Measurements from ENCODE around the gene A2M. TPM values are rescaled to one million over a fixed set of nuclear protein-coding genes. Genes with fewer than 3 reads are reported as not detected.

Gene A2M
- total and polyA plus RNA-seq, 2 experiments from 2014 or later = 0.92 TPM; not detected in 1

DNA sequence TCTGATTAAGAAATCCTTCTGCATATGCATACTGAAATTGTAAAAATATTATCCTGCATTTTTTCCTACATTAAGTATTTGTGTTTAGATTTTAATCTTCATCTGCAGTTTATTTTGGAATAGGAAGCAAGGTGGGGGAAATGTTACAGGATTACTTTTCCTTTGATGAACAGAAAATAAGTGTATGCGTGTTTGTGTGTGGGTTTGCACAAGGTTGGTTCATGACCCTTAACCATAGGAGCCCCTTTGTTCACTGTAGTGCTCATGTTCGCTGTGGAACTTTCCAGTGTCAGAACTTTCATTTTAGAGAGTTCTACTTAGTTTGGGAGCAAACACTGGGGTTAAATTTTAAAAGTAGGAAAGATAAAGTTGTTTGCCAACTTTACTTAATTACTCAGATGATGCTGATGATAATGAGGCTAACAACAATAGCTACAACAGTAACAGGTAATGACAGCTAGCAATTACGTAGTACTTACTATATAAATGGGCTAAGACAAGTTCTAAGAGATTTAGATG lies 6.4 kb upstream of the A2M start (continued):
- TF ChIP-seq, protein P1, sequence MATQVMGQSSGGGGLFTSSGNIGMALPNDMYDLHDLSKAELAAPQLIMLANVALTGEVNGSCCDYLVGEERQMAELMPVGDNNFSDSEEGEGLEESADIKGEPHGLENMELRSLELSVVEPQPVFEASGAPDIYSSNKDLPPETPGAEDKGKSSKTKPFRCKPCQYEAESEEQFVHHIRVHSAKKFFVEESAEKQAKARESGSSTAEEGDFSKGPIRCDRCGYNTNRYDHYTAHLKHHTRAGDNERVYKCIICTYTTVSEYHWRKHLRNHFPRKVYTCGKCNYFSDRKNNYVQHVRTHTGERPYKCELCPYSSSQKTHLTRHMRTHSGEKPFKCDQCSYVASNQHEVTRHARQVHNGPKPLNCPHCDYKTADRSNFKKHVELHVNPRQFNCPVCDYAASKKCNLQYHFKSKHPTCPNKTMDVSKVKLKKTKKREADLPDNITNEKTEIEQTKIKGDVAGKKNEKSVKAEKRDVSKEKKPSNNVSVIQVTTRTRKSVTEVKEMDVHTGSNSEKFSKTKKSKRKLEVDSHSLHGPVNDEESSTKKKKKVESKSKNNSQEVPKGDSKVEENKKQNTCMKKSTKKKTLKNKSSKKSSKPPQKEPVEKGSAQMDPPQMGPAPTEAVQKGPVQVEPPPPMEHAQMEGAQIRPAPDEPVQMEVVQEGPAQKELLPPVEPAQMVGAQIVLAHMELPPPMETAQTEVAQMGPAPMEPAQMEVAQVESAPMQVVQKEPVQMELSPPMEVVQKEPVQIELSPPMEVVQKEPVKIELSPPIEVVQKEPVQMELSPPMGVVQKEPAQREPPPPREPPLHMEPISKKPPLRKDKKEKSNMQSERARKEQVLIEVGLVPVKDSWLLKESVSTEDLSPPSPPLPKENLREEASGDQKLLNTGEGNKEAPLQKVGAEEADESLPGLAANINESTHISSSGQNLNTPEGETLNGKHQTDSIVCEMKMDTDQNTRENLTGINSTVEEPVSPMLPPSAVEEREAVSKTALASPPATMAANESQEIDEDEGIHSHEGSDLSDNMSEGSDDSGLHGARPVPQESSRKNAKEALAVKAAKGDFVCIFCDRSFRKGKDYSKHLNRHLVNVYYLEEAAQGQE (IDR thresholded peaks at IDR 0.05; ENCODE audit: unreplicated experiment) = no peak

DNA sequence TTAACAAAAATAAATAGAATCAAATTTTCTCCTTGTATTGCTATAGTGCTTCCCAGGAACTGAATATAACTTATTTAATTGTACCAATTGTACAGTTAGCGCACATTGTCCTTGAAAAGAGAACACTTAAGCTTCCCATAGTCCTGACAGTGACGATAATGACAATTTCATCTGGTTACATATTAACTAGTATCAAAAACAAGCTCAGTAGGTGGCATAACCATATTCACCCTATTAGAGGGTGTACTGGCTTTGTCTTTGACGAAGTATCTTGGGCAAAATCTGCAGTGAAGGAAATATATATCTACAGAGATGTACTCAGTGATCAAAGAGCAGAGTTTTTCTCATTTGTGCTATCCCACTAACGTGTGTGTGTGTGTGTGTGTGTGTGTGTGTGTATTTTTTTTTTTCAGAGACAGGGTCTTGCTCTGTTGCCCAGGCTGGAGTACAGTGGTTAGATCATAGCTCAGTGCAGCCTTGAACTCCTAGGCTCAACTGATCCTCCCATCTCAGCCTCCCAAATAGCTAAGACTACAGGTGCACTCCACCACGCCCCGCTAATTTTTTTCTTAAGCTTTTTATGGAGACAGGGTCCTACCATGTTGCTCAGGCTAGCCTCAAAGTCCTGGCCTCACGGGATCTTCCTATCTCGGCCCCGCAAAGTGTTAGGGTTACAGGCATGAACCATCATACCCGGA lies 4.9 kb upstream of the A2M start:
- H3F3A ChIP-seq (replicated peaks; ENCODE audit: low read depth) = no peaks in the 10 kb centered on the region
- no peaks in the 10 kb centered on the region; the same call in 2 of the 3 replicates for H3K36me3 Mint-ChIP-seq (ENCODE audit: low read depth)
- H3K4me3 ChIP-seq = no peak overlapping the region
- DNase-seq (ENCODE audit: low spot score) (no peak), ATAC-seq (no peak)
- no peaks in the 10 kb centered on the region for H4K20me1 ChIP-seq (replicated peaks; ENCODE audit: insufficient read depth)
- no peaks in the 10 kb centered on the region for H3K27me3 Mint-ChIP-seq (ENCODE audit: insufficient read depth, low read depth, poor library complexity)
- no peak overlapping the region for H3K27ac ChIP-seq (ENCODE audit: low read depth)
- H3K4me2 ChIP-seq = no peak overlapping the region
- no peaks in the 10 kb centered on the region for H3K79me2 ChIP-seq (replicated peaks; ENCODE audit: insufficient read depth)
- no peaks in the 10 kb centered on the region for H3K27me3 ChIP-seq (ENCODE audit: insufficient read depth)
- H3K4me3 Mint-ChIP-seq = no peak overlapping the region
- 0 out of 2 replicates have a peak, but pooled peaks cover 6% of the 10 kb centered on the region for H3K4me1 ChIP-seq (ENCODE audit: insufficient read depth)
- H3K27ac Mint-ChIP-seq = no peak overlapping the region
- peaks cover 14% of the 10 kb centered on the region for H3K4me1 Mint-ChIP-seq
- H2AFZ ChIP-seq = no peak overlapping the region
- no peaks in the 10 kb centered on the region for H3K9me2 ChIP-seq (ENCODE audit: insufficient read depth)
- H3K9me3 Mint-ChIP-seq = no peaks in the 10 kb centered on the region
- no peaks in the 10 kb centered on the region for H3K36me3 ChIP-seq (ENCODE audit: insufficient read depth)
- no peak for TF ChIP-seq EZH2phosphoT487 (IDR thresholded peaks at IDR 0.05; ENCODE audit: unreplicated experiment)
- TF ChIP-seq POLR2AphosphoS5 (IDR thresholded peaks at IDR 0.05; ENCODE audit: low read depth) = no peak
- TF ChIP-seq NANOG (IDR thresholded peaks at IDR 0.05; ENCODE audit: borderline replicate concordance) = no peak
- TF ChIP-seq JUNB (IDR thresholded peaks at IDR 0.05; ENCODE audit: unreplicated experiment) = no peak
- no peak for TF ChIP-seq STAT1 (IDR thresholded peaks at IDR 0.05; ENCODE audit: unreplicated experiment)
- TF ChIP-seq, protein P2, sequence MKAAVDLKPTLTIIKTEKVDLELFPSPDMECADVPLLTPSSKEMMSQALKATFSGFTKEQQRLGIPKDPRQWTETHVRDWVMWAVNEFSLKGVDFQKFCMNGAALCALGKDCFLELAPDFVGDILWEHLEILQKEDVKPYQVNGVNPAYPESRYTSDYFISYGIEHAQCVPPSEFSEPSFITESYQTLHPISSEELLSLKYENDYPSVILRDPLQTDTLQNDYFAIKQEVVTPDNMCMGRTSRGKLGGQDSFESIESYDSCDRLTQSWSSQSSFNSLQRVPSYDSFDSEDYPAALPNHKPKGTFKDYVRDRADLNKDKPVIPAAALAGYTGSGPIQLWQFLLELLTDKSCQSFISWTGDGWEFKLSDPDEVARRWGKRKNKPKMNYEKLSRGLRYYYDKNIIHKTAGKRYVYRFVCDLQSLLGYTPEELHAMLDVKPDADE (IDR thresholded peaks at IDR 0.05) = no peak
- TF ChIP-seq, protein P1 (IDR thresholded peaks at IDR 0.05; ENCODE audit: unreplicated experiment) = no peak
- TF ChIP-seq CREB1 (CRISPR knock-in tag; IDR thresholded peaks at IDR 0.05; ENCODE audit: low read depth) = no peak
- TF ChIP-seq, protein P3, sequence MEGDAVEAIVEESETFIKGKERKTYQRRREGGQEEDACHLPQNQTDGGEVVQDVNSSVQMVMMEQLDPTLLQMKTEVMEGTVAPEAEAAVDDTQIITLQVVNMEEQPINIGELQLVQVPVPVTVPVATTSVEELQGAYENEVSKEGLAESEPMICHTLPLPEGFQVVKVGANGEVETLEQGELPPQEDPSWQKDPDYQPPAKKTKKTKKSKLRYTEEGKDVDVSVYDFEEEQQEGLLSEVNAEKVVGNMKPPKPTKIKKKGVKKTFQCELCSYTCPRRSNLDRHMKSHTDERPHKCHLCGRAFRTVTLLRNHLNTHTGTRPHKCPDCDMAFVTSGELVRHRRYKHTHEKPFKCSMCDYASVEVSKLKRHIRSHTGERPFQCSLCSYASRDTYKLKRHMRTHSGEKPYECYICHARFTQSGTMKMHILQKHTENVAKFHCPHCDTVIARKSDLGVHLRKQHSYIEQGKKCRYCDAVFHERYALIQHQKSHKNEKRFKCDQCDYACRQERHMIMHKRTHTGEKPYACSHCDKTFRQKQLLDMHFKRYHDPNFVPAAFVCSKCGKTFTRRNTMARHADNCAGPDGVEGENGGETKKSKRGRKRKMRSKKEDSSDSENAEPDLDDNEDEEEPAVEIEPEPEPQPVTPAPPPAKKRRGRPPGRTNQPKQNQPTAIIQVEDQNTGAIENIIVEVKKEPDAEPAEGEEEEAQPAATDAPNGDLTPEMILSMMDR (conservative IDR thresholded peaks at IDR 0.05; ENCODE audit: low read depth in 2 of 2) = no peak
- TF ChIP-seq EZH2 (IDR thresholded peaks at IDR 0.05; ENCODE audit: low read depth, unreplicated experiment) = no peak

All from GM23338 (cell line).